Breast epithelium (tissue), 4 donors: Measurements from ENCODE around the gene SLC1A3. TPM values are rescaled to one million over a fixed set of nuclear protein-coding genes. Genes with fewer than 3 reads are reported as not detected.

ENCODE experiments used
- DNase-seq, 2 donors: peaks; one replicate each; pipeline ENCODE4 v3.0.0-alpha.2; 2019; ENCODE audit warnings: low spot score in 2 of 2
- H3K27ac ChIP-seq, 2 donors: fragments of 200-600 bp; sonication (generic) in 1 of 2; one replicate each; pipeline ENCODE4 v1.5.1; 2016 to 2019; ENCODE audit warnings: mild to moderate bottlenecking in 1 of 2
- H3K27me3 ChIP-seq, 2 donors: fragments of 200-600 bp; sonication (generic) in 1 of 2; one replicate each; pipeline versions ENCODE4 v1.5.1 to v1.6.0; 2017 to 2019; ENCODE audit warnings: control low read depth in 1 of 2, mild to moderate bottlenecking in 1 of 2
- H3K36me3 ChIP-seq: fragments of 200-600 bp; one replicate; pipeline ENCODE4 v1.5.1; 2019
- H3K4me1 ChIP-seq, 2 donors: fragments of 200-600 bp; sonication (generic); one replicate each; pipeline ENCODE4 v1.5.1; 2016 to 2019; ENCODE audit warnings: control low read depth in 1 of 2
- H3K4me3 ChIP-seq, 3 donors: fragments of 200-600 bp; sonication (generic); 1 replicate in 2 of 3; 2 replicates in 1 of 3; pipeline ENCODE4 v1.5.1; 2016 to 2019; ENCODE audit warnings: mild to moderate bottlenecking in 3 of 3, moderate library complexity in 2 of 3
- H3K9me3 ChIP-seq, 2 donors: fragments of 200-600 bp; sonication (generic) in 1 of 2; one replicate each; pipeline ENCODE4 v1.5.1; 2016 to 2019; ENCODE audit warnings: control low read depth in 1 of 2
- POLR2A ChIP-seq: fragments of 450-650 bp; IDR thresholded peaks from one replicate; pipeline ENCODE4 v1.6.1; 2016; ENCODE audit warnings: antibody characterized with exemption, mild to moderate bottlenecking, moderate library complexity
- POLR2AphosphoS5 ChIP-seq, 3 donors: sonication (generic); formaldehyde crosslinking; IDR thresholded peaks; one replicate each; pipeline ENCODE4 v1.6.1; 2017; ENCODE audit warnings: antibody characterized with exemption in 3 of 3
- intact Hi-C: fragments of 100-400 bp; cut with DNase I; formaldehyde crosslinking; loops from one replicate; pipeline ENCODE4 v1.15.1; 2023; ENCODE audit warnings: low total_unique reads
- total RNA-seq, 3 donors: library from RNA; depleted of rRNA; stranded (reverse); fragments of >200 nt; gene quantifications; one replicate each; pipeline ENCODE4 v1.1.0, GENCODE V29; 2016
- TF ChIP-seq, protein P1 (sequence below), 3 donors: fragments of 450-650 bp; IDR thresholded peaks; one replicate each; pipeline ENCODE4 v1.5.1; 2016 to 2017; ENCODE audit warnings: antibody characterized with exemption in 3 of 3, mild to moderate bottlenecking in 3 of 3, moderate library complexity in 3 of 3

SLC1A3 gene
- total RNA-seq, 3 donors from 2014 or later, result 29.8 to 122 (median 87.5) TPM

DNA sequence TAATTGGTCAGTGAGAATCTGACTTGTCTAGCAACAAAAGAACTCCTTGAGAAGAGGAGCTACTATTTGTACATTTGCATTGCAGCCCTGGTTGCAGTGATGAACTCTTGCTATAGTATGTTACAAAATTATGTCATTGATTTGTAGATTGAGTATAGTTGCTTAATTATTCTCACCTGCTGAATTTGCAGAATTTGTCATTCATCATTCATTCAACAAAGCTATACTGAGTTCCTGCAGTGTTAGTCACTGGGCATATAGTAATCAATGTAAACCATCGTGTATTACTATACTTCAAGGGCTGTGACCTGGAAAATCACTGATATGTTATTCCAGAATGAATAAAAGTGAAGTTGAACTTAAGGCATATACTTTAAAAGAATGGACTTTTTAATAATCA is 50.1 kb downstream of the SLC1A3 start:
- no peak for DNase-seq
- Histone ChIP-seq H3K27me3 (no peaks in the 10 kb centered on the region), H3K4me3 (no peak overlapping the region), H3K4me1 (peaks cover 5 to 9% of the 10 kb centered on the region in 2 donors), H3K27ac (no peak overlapping the region), H3K9me3 (no peaks in the 10 kb centered on the region), H3K36me3 (no peaks in the 10 kb centered on the region)
- intact Hi-C loops, result no loop called here
- TF ChIP-seq POLR2AphosphoS5 (IDR thresholded peaks at IDR 0.05) (no peak), POLR2A (no peak)
- TF ChIP-seq, protein P1, sequence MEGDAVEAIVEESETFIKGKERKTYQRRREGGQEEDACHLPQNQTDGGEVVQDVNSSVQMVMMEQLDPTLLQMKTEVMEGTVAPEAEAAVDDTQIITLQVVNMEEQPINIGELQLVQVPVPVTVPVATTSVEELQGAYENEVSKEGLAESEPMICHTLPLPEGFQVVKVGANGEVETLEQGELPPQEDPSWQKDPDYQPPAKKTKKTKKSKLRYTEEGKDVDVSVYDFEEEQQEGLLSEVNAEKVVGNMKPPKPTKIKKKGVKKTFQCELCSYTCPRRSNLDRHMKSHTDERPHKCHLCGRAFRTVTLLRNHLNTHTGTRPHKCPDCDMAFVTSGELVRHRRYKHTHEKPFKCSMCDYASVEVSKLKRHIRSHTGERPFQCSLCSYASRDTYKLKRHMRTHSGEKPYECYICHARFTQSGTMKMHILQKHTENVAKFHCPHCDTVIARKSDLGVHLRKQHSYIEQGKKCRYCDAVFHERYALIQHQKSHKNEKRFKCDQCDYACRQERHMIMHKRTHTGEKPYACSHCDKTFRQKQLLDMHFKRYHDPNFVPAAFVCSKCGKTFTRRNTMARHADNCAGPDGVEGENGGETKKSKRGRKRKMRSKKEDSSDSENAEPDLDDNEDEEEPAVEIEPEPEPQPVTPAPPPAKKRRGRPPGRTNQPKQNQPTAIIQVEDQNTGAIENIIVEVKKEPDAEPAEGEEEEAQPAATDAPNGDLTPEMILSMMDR (IDR thresholded peaks at IDR 0.05), result no peak

DNA sequence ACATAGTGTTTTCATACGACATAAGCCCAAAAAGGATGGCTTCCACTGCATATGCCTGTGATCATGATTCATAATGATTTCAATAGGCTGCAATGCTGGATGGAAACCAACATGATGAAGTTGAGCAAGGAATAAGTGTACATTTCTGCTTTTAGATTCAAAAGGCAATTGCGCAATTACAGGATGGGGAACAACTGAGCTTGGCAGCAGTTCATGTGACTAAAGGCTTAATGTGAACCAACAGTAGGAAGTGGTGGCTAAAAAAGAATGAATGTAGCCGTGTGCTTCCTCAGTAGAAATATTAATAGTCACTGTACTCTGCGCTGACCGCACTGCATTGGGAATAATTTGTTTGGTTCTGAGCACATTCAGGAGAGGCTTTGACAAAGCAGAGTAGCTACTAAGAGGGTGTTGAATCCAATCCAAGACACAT is 51.2 kb downstream of the SLC1A3 start:
- Histone ChIP-seq H3K4me3 (no peak overlapping the region), H3K27me3 (no peaks in the 10 kb centered on the region), H3K27ac (peak overlapping the region; percentile 68 to 75), H3K4me1 (peaks cover 5 to 9% of the 10 kb centered on the region in 2 donors), H3K36me3 (no peaks in the 10 kb centered on the region), H3K9me3 (no peaks in the 10 kb centered on the region)
- intact Hi-C loops, result no loop called here
- peak in 1 of 2 donors; percentile 84 for DNase-seq
- TF ChIP-seq POLR2A, result no peak
- peak in 2 of 3 donors; percentile 71 to 89 for TF ChIP-seq POLR2AphosphoS5 (IDR thresholded peaks at IDR 0.05)

DNA sequence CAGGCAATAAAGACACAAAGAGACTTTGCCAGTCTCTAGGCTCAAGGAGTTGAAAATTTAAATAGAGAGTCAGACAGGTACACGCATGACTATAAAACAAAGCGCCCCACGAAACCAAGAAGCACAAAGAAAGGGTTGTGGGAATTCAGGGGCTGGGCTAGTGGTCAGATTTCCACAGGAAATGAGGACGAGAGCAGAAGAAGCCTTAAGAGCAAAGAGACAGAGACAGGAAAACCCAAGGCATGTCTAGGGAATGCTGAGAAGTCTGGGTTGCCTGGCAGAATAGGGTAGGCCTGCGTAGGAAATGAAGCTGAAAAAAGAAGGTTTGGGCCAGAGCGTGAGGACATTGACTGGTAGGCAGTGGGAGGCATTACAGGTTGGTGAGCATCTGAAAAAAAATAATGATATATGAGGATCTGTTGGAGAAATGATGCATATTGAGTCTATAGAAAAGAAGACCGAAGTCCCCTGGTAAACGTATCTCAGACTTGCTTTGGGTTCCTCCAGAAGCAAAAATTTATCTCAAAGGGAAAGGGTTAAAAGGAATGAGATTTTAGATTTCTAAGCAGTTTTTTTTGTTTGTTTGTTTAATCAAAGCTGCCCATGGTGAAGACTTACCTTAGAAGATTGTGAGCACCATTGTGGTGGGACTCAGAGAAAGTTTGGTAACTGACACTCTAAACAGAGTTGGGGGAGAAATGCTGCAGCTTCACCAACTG is 51.8 kb downstream of the SLC1A3 start:
- DNase-seq, result no peak
- Histone ChIP-seq H3K27ac (peak overlapping the region; percentile 68 to 75), H3K9me3 (no peaks in the 10 kb centered on the region), H3K27me3 (no peaks in the 10 kb centered on the region), H3K4me3 (no peak overlapping the region), H3K36me3 (no peaks in the 10 kb centered on the region), H3K4me1 (peaks cover 5 to 9% of the 10 kb centered on the region in 2 donors)
- TF ChIP-seq, protein P1 (IDR thresholded peaks at IDR 0.05), result no peak
- TF ChIP-seq POLR2A, result no peak
- no peak for TF ChIP-seq POLR2AphosphoS5 (IDR thresholded peaks at IDR 0.05)
- intact Hi-C loops, result no loop called here

DNA sequence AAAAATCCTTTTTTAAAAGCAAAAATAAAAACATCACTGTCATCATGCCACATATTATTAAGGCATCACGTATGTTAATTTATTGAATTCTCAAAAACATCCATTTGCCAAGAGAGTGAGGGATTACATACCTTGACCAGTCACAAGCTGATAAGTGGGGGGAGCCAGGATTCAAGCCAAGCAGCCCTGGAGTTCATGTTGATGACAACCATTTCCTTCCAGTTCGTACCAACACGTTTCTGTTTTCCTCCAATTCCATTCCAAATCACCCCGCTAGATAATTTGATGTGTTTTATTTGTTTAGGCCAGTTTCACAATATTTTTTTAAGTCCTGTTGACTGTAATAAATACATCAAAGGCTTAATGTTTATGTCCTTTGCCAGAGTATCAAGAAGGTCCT is 53.0 kb downstream of the SLC1A3 start:
- TF ChIP-seq, protein P1 (IDR thresholded peaks at IDR 0.05), result no peak
- TF ChIP-seq POLR2A (no peak), POLR2AphosphoS5 (IDR thresholded peaks at IDR 0.05) (no peak)
- peak overlapping the region; percentile 72 to 84 for H3K27ac ChIP-seq
- H3K9me3 ChIP-seq, result no peaks in the 10 kb centered on the region
- no peak overlapping the region for H3K4me3 ChIP-seq
- H3K36me3 ChIP-seq, result no peaks in the 10 kb centered on the region
- peaks cover 5 to 9% of the 10 kb centered on the region in 2 donors for H3K4me1 ChIP-seq
- no peaks in the 10 kb centered on the region for H3K27me3 ChIP-seq
- intact Hi-C loops, result no loop called here
- DNase-seq, result no peak

DNA sequence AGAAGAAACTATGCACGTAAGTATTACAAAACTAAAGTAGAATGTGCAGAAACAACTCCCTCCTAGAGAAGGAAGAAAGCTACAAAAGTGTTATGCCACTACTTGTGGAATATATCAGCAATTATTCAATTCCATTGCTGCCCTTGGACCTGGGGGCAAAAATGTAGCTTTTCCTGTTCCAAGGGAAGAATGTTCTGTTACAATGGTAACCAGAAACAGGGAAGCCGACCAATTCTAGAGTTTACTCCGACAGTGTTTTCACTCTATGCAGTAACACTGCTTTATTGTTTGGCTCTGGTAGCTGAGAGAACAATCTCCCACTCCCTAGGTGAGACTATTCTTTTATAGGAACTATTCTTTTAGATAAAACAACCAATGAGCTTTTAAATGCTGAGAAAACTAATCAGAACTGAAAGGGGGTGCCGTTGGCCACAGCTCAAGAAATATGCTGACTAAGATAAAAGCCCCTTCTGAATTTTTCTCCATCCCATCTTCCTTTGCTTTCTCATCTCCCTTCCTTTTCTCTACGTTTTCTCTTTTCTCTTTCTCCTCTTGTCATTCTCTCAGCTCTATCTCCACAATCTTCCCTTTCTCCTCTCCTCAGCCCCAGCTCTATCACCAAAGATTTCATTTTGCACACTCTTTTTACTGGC is 54.1 kb downstream of the SLC1A3 start:
- TF ChIP-seq POLR2AphosphoS5 (IDR thresholded peaks at IDR 0.05), result peak in 1 of 3 donors; percentile 48
- no peak for TF ChIP-seq POLR2A
- Histone ChIP-seq H3K36me3 (no peaks in the 10 kb centered on the region), H3K27me3 (no peaks in the 10 kb centered on the region), H3K9me3 (no peaks in the 10 kb centered on the region), H3K4me3 (no peak overlapping the region), H3K27ac (peak overlapping the region; percentile 72 to 84), H3K4me1 (peaks cover 9% of the 10 kb centered on the region in 2 donors)
- peak in 1 of 2 donors; percentile 67 for DNase-seq
- intact Hi-C loops, result no loop called here
